ENCODE data around the gene SMARCC1.

The SMARCC1 gene

DNA sequence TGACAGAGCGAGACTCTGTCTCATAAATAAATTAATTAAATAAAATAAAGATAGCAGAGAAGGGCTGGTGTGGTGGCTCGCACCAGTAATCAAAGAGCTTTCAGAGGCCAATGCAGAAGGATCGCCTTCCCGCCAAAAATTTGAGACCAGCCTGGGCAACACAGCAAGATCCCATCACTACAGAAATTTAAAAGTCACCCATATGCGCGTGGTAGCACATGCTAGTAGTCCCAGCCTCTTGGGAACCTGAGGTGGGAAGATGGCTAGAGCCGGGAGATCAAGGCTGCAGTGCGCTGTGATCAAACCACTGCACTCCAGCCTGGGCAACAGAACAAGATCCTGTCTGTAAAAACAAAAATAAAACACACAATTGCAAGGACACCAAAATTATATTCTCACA, 9.6 kb downstream of the SMARCC1 start:
- Histone ChIP-seq H3K36me3 (replicated peaks; ENCODE audit: insufficient read depth, low read length) (no peaks in the 10 kb centered on the region; the same call in 1 of the 2 replicates), H3K9me3 (replicated peaks; ENCODE audit: insufficient read depth, low read length) (no peaks in the 10 kb centered on the region), H2AFZ (ENCODE audit: low read length) (no peak overlapping the region), H3K4me3 (ENCODE audit: low read length) (no peak overlapping the region), H3K9ac (ENCODE audit: low read length) (no peak overlapping the region), H3K4me2 (ENCODE audit: low read depth, low read length) (no peak overlapping the region), H3K27ac (ENCODE audit: low read length) (no peak overlapping the region), H3K79me2 (ENCODE audit: low read length) (peaks cover 88% of the 10 kb centered on the region), H3F3A (ENCODE audit: insufficient read depth, low read length) (no peaks in the 10 kb centered on the region), H3K27me3 (replicated peaks; ENCODE audit: insufficient read depth, low read length) (no peaks in the 10 kb centered on the region), H3K4me1 (ENCODE audit: low read length) (no peaks in the 10 kb centered on the region), H4K20me1 (ENCODE audit: insufficient read depth, low read length) (0 out of 2 replicates have a peak, but pooled peaks cover 4% of the 10 kb centered on the region), H3K9me2 (replicated peaks; ENCODE audit: insufficient read depth, low read length) (no peaks in the 10 kb centered on the region)
- TF ChIP-seq EZH2phosphoT487 (IDR thresholded peaks at IDR 0.05; ENCODE audit: low read length) (no peak), EZH2 (optimal IDR thresholded peaks at IDR 0.05; ENCODE audit: low read depth, low read length) (no peak), CTCF (IDR thresholded peaks at IDR 0.05; ENCODE audit: low read length) (no peak)
- no peak for DNase-seq

DNA sequence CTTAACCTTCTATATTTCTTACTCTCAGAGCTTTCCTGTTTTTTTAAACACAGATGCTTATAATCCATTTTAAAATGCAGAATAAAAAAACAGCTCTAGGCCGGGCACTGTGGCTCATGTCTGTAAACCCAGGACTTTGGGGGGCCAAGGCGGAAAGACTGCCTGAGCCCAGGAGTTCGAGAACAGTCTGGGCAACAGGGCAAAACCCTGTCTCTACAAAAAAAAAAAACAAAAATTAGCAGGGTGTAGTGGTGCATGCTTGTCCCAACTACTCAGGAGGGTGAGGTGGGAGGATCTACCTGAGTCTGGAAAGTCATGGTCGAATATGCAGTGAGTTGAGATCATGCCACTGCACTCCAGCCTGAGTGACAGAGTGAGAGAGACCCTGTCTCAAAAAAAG, 15.5 kb downstream of the SMARCC1 start:
- peaks cover 77% of the 10 kb centered on the region for H3K79me2 ChIP-seq (ENCODE audit: low read length)
- H3F3A ChIP-seq (ENCODE audit: insufficient read depth, low read length): no peaks in the 10 kb centered on the region
- H3K4me2 ChIP-seq (ENCODE audit: low read depth, low read length): no peak overlapping the region
- H4K20me1 ChIP-seq (ENCODE audit: insufficient read depth, low read length): peaks cover 4% of the 10 kb centered on the region; the same call in 1 of the 2 replicates
- no peaks in the 10 kb centered on the region for H3K27me3 ChIP-seq (replicated peaks; ENCODE audit: insufficient read depth, low read length)
- no peak overlapping the region for H3K4me3 ChIP-seq (ENCODE audit: low read length)
- H3K9ac ChIP-seq (ENCODE audit: low read length): no peak overlapping the region
- H3K36me3 ChIP-seq (replicated peaks; ENCODE audit: insufficient read depth, low read length): peaks cover 4% of the 10 kb centered on the region; the same call in 1 of the 2 replicates
- TF ChIP-seq CTCF (IDR thresholded peaks at IDR 0.05; ENCODE audit: low read length) (no peak), EZH2phosphoT487 (IDR thresholded peaks at IDR 0.05; ENCODE audit: low read length) (no peak), EZH2 (optimal IDR thresholded peaks at IDR 0.05; ENCODE audit: low read depth, low read length) (no peak)
- H3K27ac ChIP-seq (ENCODE audit: low read length): no peak overlapping the region
- no peaks in the 10 kb centered on the region for H3K4me1 ChIP-seq (ENCODE audit: low read length)
- no peak overlapping the region for H2AFZ ChIP-seq (ENCODE audit: low read length)
- H3K9me2 ChIP-seq (replicated peaks; ENCODE audit: insufficient read depth, low read length): no peaks in the 10 kb centered on the region
- DNase-seq: no peak
- no peaks in the 10 kb centered on the region for H3K9me3 ChIP-seq (replicated peaks; ENCODE audit: insufficient read depth, low read length)

DNA sequence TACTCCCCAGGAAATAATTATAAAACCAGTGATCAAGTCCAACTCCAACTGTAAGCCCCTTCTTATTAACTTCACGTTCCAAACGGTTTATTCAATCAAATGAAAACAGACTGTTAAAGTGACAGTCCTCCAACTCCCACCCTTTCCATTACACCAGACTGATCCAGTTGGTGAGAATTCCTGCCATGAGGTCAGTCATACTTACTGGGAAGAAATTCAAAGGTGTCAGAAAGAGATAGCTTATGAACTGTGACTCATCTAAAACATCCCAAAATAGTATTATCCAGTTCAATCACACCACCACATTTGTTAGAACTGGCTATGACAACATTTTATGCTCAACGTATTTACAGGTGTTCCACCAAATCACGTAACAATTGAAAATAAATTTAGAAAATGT, 19.5 kb downstream of the SMARCC1 start:
- H2AFZ ChIP-seq (ENCODE audit: low read length): no peak overlapping the region
- H3K9ac ChIP-seq (ENCODE audit: low read length): no peak overlapping the region
- peaks cover 80% of the 10 kb centered on the region for H3K79me2 ChIP-seq (ENCODE audit: low read length)
- no peaks in the 10 kb centered on the region; the same call in 1 of the 2 replicates for H4K20me1 ChIP-seq (ENCODE audit: insufficient read depth, low read length)
- no peak overlapping the region for H3K27ac ChIP-seq (ENCODE audit: low read length)
- no peak for TF ChIP-seq EZH2 (optimal IDR thresholded peaks at IDR 0.05; ENCODE audit: low read depth, low read length)
- no peak for TF ChIP-seq CTCF (IDR thresholded peaks at IDR 0.05; ENCODE audit: low read length)
- no peak for TF ChIP-seq EZH2phosphoT487 (IDR thresholded peaks at IDR 0.05; ENCODE audit: low read length)
- DNase-seq: no peak
- H3K4me3 ChIP-seq (ENCODE audit: low read length): no peak overlapping the region
- H3K27me3 ChIP-seq (replicated peaks; ENCODE audit: insufficient read depth, low read length): no peaks in the 10 kb centered on the region
- no peaks in the 10 kb centered on the region for H3F3A ChIP-seq (ENCODE audit: insufficient read depth, low read length)
- no peak overlapping the region for H3K4me2 ChIP-seq (ENCODE audit: low read depth, low read length)
- no peaks in the 10 kb centered on the region for H3K9me2 ChIP-seq (replicated peaks; ENCODE audit: insufficient read depth, low read length)
- H3K36me3 ChIP-seq (replicated peaks; ENCODE audit: insufficient read depth, low read length): peaks cover 6% of the 10 kb centered on the region; the same call in 1 of the 2 replicates
- H3K4me1 ChIP-seq (ENCODE audit: low read length): no peaks in the 10 kb centered on the region
- H3K9me3 ChIP-seq (replicated peaks; ENCODE audit: insufficient read depth, low read length): no peaks in the 10 kb centered on the region
